CD14-positive monocyte (primary cell): ENCODE results near the gene KRT76. TPM values are rescaled to one million over a fixed set of nuclear protein-coding genes. Genes with fewer than 3 reads are reported as not detected.

ENCODE experiments used
- DNase-seq, 3 donors: peaks; one replicate each; pipeline ENCODE4 v3.0.0-alpha.2; 2011 to 2022
- H2AFZ ChIP-seq: 2 replicates; pipeline ENCODE4 v1.6.0; 2012; ENCODE audit warnings: mild to moderate bottlenecking, low read depth, low read length, inconsistent platforms; ENCODE audit not compliant: insufficient read depth, poor library complexity, severe bottlenecking
- H3K27ac ChIP-seq, 2 donors: 1 replicate in 1 of 2; 2 replicates in 1 of 2; pipeline ENCODE4 v1.5.1; 2012 to 2013; ENCODE audit warnings: low read length in 2 of 2, control low read depth in 1 of 2, inconsistent platforms in 1 of 2, low read depth in 1 of 2, mild to moderate bottlenecking in 1 of 2
- H3K27me3 ChIP-seq, 2 donors: one replicate each; pipeline versions ENCODE4 v1.6.0 to v1.6.1; 2011 to 2013; ENCODE audit warnings: low read length in 2 of 2; ENCODE audit not compliant: control insufficient read depth in 2 of 2, insufficient read depth in 2 of 2
- H3K36me3 ChIP-seq, 2 donors: replicated peaks in 1 of 2; 1 replicate in 1 of 2; 2 replicates in 1 of 2; pipeline versions ENCODE4 v1.5.1 to v1.6.1; 2012 to 2013; ENCODE audit warnings: low read length in 2 of 2, control low read depth in 1 of 2, inconsistent platforms in 1 of 2, mild to moderate bottlenecking in 1 of 2; ENCODE audit not compliant: insufficient read depth in 2 of 2, control insufficient read depth in 1 of 2
- H3K4me1 ChIP-seq, 2 donors: 1 replicate in 1 of 2; 2 replicates in 1 of 2; pipeline versions ENCODE4 v1.5.1 to v1.6.1; 2012 to 2013; ENCODE audit warnings: low read length in 2 of 2, control low read depth in 1 of 2, inconsistent platforms in 1 of 2, mild to moderate bottlenecking in 1 of 2, moderate library complexity in 1 of 2; ENCODE audit not compliant: insufficient read depth in 2 of 2, control insufficient read depth in 1 of 2
- H3K4me2 ChIP-seq: replicated peaks from 2 replicates; pipeline ENCODE3; 2012; ENCODE audit warnings: low read length, moderate library complexity, mild to moderate bottlenecking; ENCODE audit not compliant: poor library complexity, severe bottlenecking; ENCODE audit errors: extremely low read depth
- H3K4me3 ChIP-seq, 3 experiments: fragments of 200-600 bp in 1 of 3; sonication (generic) in 1 of 3; replicated peaks in 1 of 3; 1 replicate in 2 of 3; 2 replicates in 1 of 3; pipeline ENCODE4 v1.5.1; 2011 to 2013; ENCODE audit warnings: low read length in 3 of 3, mild to moderate bottlenecking in 3 of 3, control low read depth in 2 of 3, low read depth in 2 of 3, inconsistent platforms in 1 of 3, moderate library complexity in 1 of 3
- H3K79me2 ChIP-seq: 2 replicates; pipeline ENCODE4 v1.6.0; 2012; ENCODE audit warnings: mild to moderate bottlenecking, control low read depth, inconsistent platforms, low read length, moderate library complexity; ENCODE audit not compliant: insufficient read depth
- H3K9ac ChIP-seq: 2 replicates; pipeline ENCODE4 v1.6.0; 2017; ENCODE audit warnings: low read length, mild to moderate bottlenecking; ENCODE audit not compliant: insufficient read depth, poor library complexity, severe bottlenecking
- H3K9me3 ChIP-seq, 2 donors: replicated peaks in 1 of 2; 1 replicate in 1 of 2; 2 replicates in 1 of 2; pipeline versions ENCODE4 v1.5.1 to v1.6.1; 2012 to 2013; ENCODE audit warnings: low read length in 2 of 2, control low read depth in 1 of 2; ENCODE audit not compliant: control insufficient read depth in 1 of 2, insufficient read depth in 1 of 2
- H4K20me1 ChIP-seq: 2 replicates; pipeline ENCODE4 v1.6.0; 2012; ENCODE audit warnings: mild to moderate bottlenecking, low read length, control low read depth, moderate library complexity; ENCODE audit not compliant: insufficient read depth
- H3K27ac Mint-ChIP-seq, 7 donors: one replicate each; pipeline ENCODE4 v1.8.0; 2020; ENCODE audit warnings: mild to moderate bottlenecking in 7 of 7, mixed read lengths in 7 of 7, moderate library complexity in 6 of 7, inconsistent platforms in 2 of 7
- H3K27me3 Mint-ChIP-seq, 3 donors: one replicate each; pipeline ENCODE4 v1.8.0; 2021 to 2022; ENCODE audit warnings: low read depth in 3 of 3, mild to moderate bottlenecking in 3 of 3, mixed read lengths in 3 of 3, moderate library complexity in 3 of 3, inconsistent platforms in 1 of 3
- H3K36me3 Mint-ChIP-seq, 2 donors: one replicate each; pipeline ENCODE4 v1.8.0; 2020; ENCODE audit warnings: mixed read lengths in 2 of 2, inconsistent platforms in 1 of 2, mild to moderate bottlenecking in 1 of 2
- H3K4me1 Mint-ChIP-seq: one replicate; pipeline ENCODE4 v1.8.0; 2020; ENCODE audit warnings: mild to moderate bottlenecking, mixed read lengths
- H3K4me3 Mint-ChIP-seq, 2 donors: one replicate each; pipeline ENCODE4 v1.8.0; 2020; ENCODE audit warnings: mild to moderate bottlenecking in 2 of 2, mixed read lengths in 2 of 2, moderate library complexity in 1 of 2
- H3K9me3 Mint-ChIP-seq, 7 donors: one replicate each; pipeline ENCODE4 v1.8.0; 2020 to 2022; ENCODE audit warnings: mixed read lengths in 7 of 7, mild to moderate bottlenecking in 6 of 7, moderate library complexity in 6 of 7, inconsistent platforms in 2 of 7
- CTCF ChIP-seq: fragments of 200-600 bp; IDR thresholded peaks from one replicate; pipeline ENCODE4 v1.8.0; 2022; ENCODE audit warnings: antibody characterized with exemption, mild to moderate bottlenecking
- whole genome bisulfite sequencing: methylation state at CpG from one replicate; pipeline ENCODE4 v1.1.5; 2013; ENCODE audit warnings: missing lambda C conversion rate; ENCODE audit not compliant: insufficient coverage; 5-methylcytosine and 5-hydroxymethylcytosine counted together
- intact Hi-C, 2 donors: fragments of 100-400 bp; cut with micrococcal nuclease; formaldehyde crosslinking; loops; one replicate each; pipeline versions ENCODE4 v1.15.0 to v1.15.1; 2023
- polyA plus RNA-seq, 3 donors: library from polyadenylated mRNA; depleted of rRNA in 1 of 3; unstranded in 2 of 3; stranded (reverse) in 1 of 3; fragments of 300-500 nt in 2 of 3; fragments of >200 nt in 1 of 3; fragmentation: Illumina TruSeq in 2 of 3; gene quantifications; 1 replicate in 2 of 3; 2 replicates in 1 of 3; pipeline ENCODE4 v1.2.3, GENCODE V29; 2012 to 2021

The KRT76 gene
- polyA plus RNA-seq, 3 donors: not detected

- TF ChIP-seq CTCF: no peak
- no peaks in the 10 kb centered on the region for H4K20me1 ChIP-seq
- intact Hi-C loops: no loop called here
- no peaks in the 10 kb centered on the region for H3K4me1 ChIP-seq
- H3K9me3 Mint-ChIP-seq: no peaks in the 10 kb centered on the region
- no peaks in the 10 kb centered on the region for H3K9me3 ChIP-seq
- no peaks in the 10 kb centered on the region for H3K4me1 Mint-ChIP-seq
- no peaks in the 10 kb centered on the region for H3K79me2 ChIP-seq
- no peak overlapping the region for H3K4me3 Mint-ChIP-seq
- peaks cover 3 to 9% (median 3%) of the 10 kb centered on the region in 3 donors for H3K27me3 Mint-ChIP-seq
- no peaks in the 10 kb centered on the region for H3K36me3 Mint-ChIP-seq
- no peaks in the 10 kb centered on the region for H3K27me3 ChIP-seq
- H3K9ac ChIP-seq: no peak overlapping the region
- H3K4me3 ChIP-seq: no peak overlapping the region
- H2AFZ ChIP-seq: no peak overlapping the region
- no peak overlapping the region for H3K27ac Mint-ChIP-seq
- DNase-seq: no peak
- H3K4me2 ChIP-seq: no peak overlapping the region
- H3K27ac ChIP-seq: no peak overlapping the region
- H3K36me3 ChIP-seq: no peaks in the 10 kb centered on the region
- 55% methylated on average over 2 of the region's 4 CpGs for WGBS
These were observed 44.1 kb upstream of the KRT76 start for GRCh38 chr12:52821071-52821730.

- Mint-ChIP-seq H3K27ac (peak overlapping the region in 1 of 7 donors; percentile 19), H3K27me3 (peaks cover 2 to 9% (median 3%) of the 10 kb centered on the region in 3 donors), H3K4me3 (no peak overlapping the region), H3K9me3 (no peaks in the 10 kb centered on the region), H3K4me1 (no peaks in the 10 kb centered on the region), H3K36me3 (no peaks in the 10 kb centered on the region)
- Histone ChIP-seq H3K9ac (no peak overlapping the region), H3K79me2 (no peaks in the 10 kb centered on the region), H3K4me2 (no peak overlapping the region), H3K36me3 (no peaks in the 10 kb centered on the region), H4K20me1 (no peaks in the 10 kb centered on the region), H2AFZ (no peak overlapping the region), H3K27me3 (no peaks in the 10 kb centered on the region), H3K27ac (no peak overlapping the region), H3K9me3 (no peaks in the 10 kb centered on the region), H3K4me3 (no peak overlapping the region), H3K4me1 (no peaks in the 10 kb centered on the region)
- no peak for TF ChIP-seq CTCF
- 100% methylated on average over 3 of the region's 6 CpGs for WGBS
- no peak for DNase-seq
- intact Hi-C loops: no loop called here
These were observed 43.4 kb upstream of the KRT76 start for GRCh38 chr12:52820521-52820920.
